ENCODE data around the gene COL6A2. TPM values are rescaled to one million over a fixed set of nuclear protein-coding genes. Genes with fewer than 3 reads are reported as not detected.

COL6A2 gene
- total RNA-seq, 1 donor from 2014 or later, result 120 TPM

- Histone ChIP-seq H3K27me3 (ENCODE audit: insufficient read depth, low read length) (no peaks in the 10 kb centered on the region), H3K9me3 (ENCODE audit: insufficient read depth, low read depth, low read length) (peaks cover 3% of the 10 kb centered on the region), H2AFZ (ENCODE audit: low read depth, low read length) (no peak overlapping the region), H3K4me3 (ENCODE audit: insufficient read depth, low read depth, low read length) (no peak overlapping the region), H3K4me1 (ENCODE audit: insufficient read depth, low read length) (no peaks in the 10 kb centered on the region), H4K20me1 (ENCODE audit: insufficient read depth, low read length) (peaks cover 7% of the 10 kb centered on the region), H3K4me2 (ENCODE audit: low read length) (no peak overlapping the region), H3K27ac (ENCODE audit: low read depth, low read length) (no peak overlapping the region), H3K79me2 (ENCODE audit: insufficient read depth, low read length) (no peaks in the 10 kb centered on the region), H3K9ac (ENCODE audit: low read length) (no peak overlapping the region), H3K36me3 (ENCODE audit: insufficient read depth, low read length) (no peaks in the 10 kb centered on the region)
- H3K4me1 Mint-ChIP-seq (ENCODE audit: low read depth, unreplicated experiment), result no peaks in the 10 kb centered on the region
- TF ChIP-seq CTCF (IDR thresholded peaks at IDR 0.05; ENCODE audit: insufficient read depth, low read depth, low read length) (no peak), EZH2 (IDR thresholded peaks at IDR 0.05; ENCODE audit: insufficient read depth, low read length) (no peak)
- H3K9me3 Mint-ChIP-seq (ENCODE audit: unreplicated experiment), result peaks cover 21% of the 10 kb centered on the region
- no peak overlapping the region for H3K4me3 Mint-ChIP-seq (ENCODE audit: unreplicated experiment)
- peaks cover 2% of the 10 kb centered on the region for H3K27me3 Mint-ChIP-seq (ENCODE audit: low read depth, unreplicated experiment)
- no peak for DNase-seq (ENCODE audit: low read depth)
- no peak overlapping the region for H3K27ac Mint-ChIP-seq (ENCODE audit: unreplicated experiment)
- no peak for FAIRE-seq
- peaks cover 13% of the 10 kb centered on the region for H3K36me3 Mint-ChIP-seq (ENCODE audit: low read depth, unreplicated experiment)
Observed at GRCh38 chr21:46171996-46172862, 74.3 kb downstream of the COL6A2 start.

- DNase-seq (ENCODE audit: low read depth) (no peak), FAIRE-seq (no peak)
- no peak overlapping the region for H3K27ac Mint-ChIP-seq (ENCODE audit: unreplicated experiment)
Observed at GRCh38 chr21:46172863-46173528, 75.1 kb downstream of the COL6A2 start.

More at GRCh38 chr21:46172863-46173528, 75.1 kb downstream of the COL6A2 start:
- no peaks in the 10 kb centered on the region for H3K27me3 ChIP-seq (ENCODE audit: insufficient read depth, low read length)
- peaks cover 3% of the 10 kb centered on the region for H3K9me3 ChIP-seq (ENCODE audit: insufficient read depth, low read depth, low read length)
- H3K4me3 ChIP-seq (ENCODE audit: insufficient read depth, low read depth, low read length), result no peak overlapping the region
- peaks cover 13% of the 10 kb centered on the region for H3K36me3 Mint-ChIP-seq (ENCODE audit: low read depth, unreplicated experiment)
- H3K4me1 Mint-ChIP-seq (ENCODE audit: low read depth, unreplicated experiment), result no peaks in the 10 kb centered on the region
- H3K4me3 Mint-ChIP-seq (ENCODE audit: unreplicated experiment), result no peak overlapping the region
- no peaks in the 10 kb centered on the region for H3K79me2 ChIP-seq (ENCODE audit: insufficient read depth, low read length)
- H2AFZ ChIP-seq (ENCODE audit: low read depth, low read length), result no peak overlapping the region
- no peaks in the 10 kb centered on the region for H3K4me1 ChIP-seq (ENCODE audit: insufficient read depth, low read length)
- H3K4me2 ChIP-seq (ENCODE audit: low read length), result no peak overlapping the region
- peaks cover 2% of the 10 kb centered on the region for H3K27me3 Mint-ChIP-seq (ENCODE audit: low read depth, unreplicated experiment)
- no peaks in the 10 kb centered on the region for H3K36me3 ChIP-seq (ENCODE audit: insufficient read depth, low read length)
- no peak overlapping the region for H3K27ac ChIP-seq (ENCODE audit: low read depth, low read length)
- TF ChIP-seq EZH2 (IDR thresholded peaks at IDR 0.05; ENCODE audit: insufficient read depth, low read length) (no peak), CTCF (IDR thresholded peaks at IDR 0.05; ENCODE audit: insufficient read depth, low read depth, low read length) (no peak)
- H3K9ac ChIP-seq (ENCODE audit: low read length), result no peak overlapping the region
- H4K20me1 ChIP-seq (ENCODE audit: insufficient read depth, low read length), result peaks cover 7% of the 10 kb centered on the region
- H3K9me3 Mint-ChIP-seq (ENCODE audit: unreplicated experiment), result peaks cover 21% of the 10 kb centered on the region

Measured in astrocyte (in vitro differentiated cells and primary cell).